GM21515 (cell line): ENCODE measurements around the gene ZNF804A.

ENCODE experiments used
- ATAC-seq: cut with Tn5 transposase; IDR thresholded peaks from one replicate; pipeline ENCODE4 v1.9.1; 2021; ENCODE audit not compliant: unreplicated experiment

Gene ZNF804A

GRCh38 chr2:184921676-184922075, 323.3 kb downstream of the ZNF804A start:
- no peak for ATAC-seq

GRCh38 chr2:184923751-184924150, 325.4 kb downstream of the ZNF804A start:
- no peak for ATAC-seq

- ATAC-seq, result no peak
Observed at GRCh38 chr2:184927040-184927439, 328.7 kb downstream of the ZNF804A start.

GRCh38 chr2:184936761-184937160, 338.4 kb downstream of the ZNF804A start:
- ATAC-seq, result no peak

GRCh38 chr2:184938221-184938985, 340.1 kb downstream of the ZNF804A start:
- no peak for ATAC-seq

GRCh38 chr2:184945326-184945725, 347.0 kb downstream of the ZNF804A start:
- ATAC-seq, result no peak

- no peak for ATAC-seq
Observed at GRCh38 chr2:184945824-184946223, 347.5 kb downstream of the ZNF804A start.

- no peak for ATAC-seq
Observed at GRCh38 chr2:184956856-184957255, 358.5 kb downstream of the ZNF804A start.

GRCh38 chr2:184971546-184972068, 373.3 kb downstream of the ZNF804A start:
- ATAC-seq, result no peak
